NK-92 treated with Interleukin-12 subunit alpha and Interleukin-12 subunit beta, amount 100 ng/mL, for 24 hours (cell line): Measurements from ENCODE around the gene GNAO1.

Experiments used
- DNase-seq: peaks from one replicate; lab custom pipeline; 2025; lab: John Stamatoyannopoulos, UW

Gene GNAO1

DNA sequence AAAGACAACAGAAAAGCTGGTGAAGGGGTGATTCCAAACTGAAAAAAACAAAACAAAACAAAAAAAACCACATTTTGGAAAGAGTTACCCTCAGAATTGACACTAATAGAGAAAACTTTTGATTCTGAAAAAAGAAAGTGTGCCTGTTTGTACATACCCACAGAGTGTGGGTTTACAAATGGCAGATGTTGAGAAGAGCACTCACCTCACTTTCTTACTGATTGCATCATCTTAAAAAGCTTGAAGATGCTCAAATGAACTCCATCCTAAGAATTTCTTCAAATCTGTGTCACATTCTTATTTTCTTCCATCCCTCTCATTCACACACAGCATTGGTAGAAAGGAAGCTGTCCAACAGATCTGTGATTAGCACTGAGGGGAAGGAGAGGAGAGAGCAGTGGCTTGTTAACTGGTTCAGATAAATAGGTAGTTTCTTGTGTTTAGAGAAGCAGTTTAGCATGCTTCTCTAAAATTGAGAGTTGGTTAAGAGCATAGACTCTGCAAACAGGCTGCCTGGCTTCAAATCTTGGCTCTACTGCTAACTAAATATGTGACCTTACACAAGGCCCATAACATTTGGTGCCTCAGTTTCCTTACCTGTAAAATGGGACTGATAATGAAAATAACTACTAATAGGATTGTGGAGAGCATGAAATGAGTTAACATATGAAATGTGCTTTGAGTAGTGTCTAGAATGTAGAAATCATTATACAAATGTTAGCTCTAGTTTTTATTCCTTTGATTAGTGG, 6.9 kb downstream of the GNAO1 start:
- no peak for DNase-seq

DNA sequence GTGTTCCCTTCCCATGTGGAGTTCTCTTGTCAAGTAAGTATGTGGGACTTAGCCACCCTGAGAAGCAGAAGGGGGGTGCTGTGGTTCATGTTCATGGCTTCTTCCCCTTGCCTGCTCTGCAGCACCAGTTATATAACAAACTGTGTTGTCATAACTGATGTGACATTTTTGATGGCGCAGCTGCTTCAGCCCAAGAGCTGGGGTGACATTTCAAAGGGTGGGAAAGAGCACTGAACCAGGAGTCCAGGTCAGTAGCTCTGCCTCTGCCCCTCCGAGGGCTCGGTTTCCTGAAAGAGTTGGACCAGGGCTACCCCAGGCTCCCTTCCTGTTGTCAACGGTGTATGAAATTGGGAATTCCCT, 7.4 kb downstream of the GNAO1 start:
- no peak for DNase-seq

DNA sequence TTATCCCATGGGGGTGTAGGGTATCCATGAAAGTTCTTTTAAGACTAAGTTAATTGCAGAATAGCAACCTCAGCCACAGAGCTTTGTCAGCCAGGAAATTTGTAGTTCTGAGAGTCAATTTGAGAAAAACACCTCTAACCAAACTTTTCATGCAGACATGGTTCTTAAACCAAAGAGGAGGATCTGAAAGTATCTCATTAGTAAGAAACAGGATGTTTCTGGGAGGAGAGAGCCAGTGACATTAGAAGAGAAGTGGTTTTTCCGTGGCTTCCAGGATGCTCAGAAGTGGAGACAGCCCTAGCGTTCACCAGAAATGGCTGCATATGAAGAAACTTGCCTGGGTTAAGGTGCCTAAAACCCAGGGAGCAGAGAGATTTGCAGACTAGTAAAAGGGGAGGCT, 7.9 kb downstream of the GNAO1 start:
- no peak for DNase-seq

DNA sequence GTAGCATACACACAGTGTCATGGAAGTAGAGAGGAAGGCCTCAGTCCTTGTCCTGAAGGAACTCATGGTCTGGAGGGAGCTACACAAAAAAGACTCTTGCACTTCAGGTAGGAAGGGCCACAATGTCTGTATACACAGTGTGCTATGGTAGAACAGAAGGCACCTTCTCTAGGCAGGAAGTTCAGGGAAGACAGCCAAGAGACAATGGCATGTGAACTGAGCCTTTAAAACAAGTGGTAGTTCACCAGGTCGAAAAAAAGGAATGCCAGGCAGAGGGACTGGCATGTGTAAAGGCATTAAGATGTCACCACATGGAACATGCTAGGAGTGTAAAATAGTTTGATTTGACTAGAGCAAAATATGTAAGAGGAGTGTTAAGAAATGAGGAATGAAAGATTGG, 9.7 kb downstream of the GNAO1 start:
- no peak for DNase-seq

DNA sequence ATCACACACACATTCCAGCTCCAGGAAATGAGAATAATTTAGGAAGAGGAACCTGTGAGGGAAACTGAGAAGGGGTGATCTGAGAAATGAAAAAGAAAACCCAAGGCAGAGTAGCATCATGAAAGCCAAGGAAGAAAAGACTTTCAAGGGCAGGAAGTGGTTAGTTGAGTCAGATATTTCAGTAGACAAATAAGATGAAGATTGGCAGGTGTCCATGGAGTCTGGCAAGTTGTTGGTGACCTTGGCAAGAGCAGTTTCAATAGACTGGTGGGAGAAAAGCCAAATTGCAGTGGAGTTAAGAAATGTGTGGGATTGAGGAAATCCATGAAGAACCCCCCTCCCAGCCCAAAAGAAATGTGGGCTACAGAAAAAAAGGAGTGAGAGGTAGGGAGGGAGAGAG, 10.7 kb downstream of the GNAO1 start:
- no peak for DNase-seq

DNA sequence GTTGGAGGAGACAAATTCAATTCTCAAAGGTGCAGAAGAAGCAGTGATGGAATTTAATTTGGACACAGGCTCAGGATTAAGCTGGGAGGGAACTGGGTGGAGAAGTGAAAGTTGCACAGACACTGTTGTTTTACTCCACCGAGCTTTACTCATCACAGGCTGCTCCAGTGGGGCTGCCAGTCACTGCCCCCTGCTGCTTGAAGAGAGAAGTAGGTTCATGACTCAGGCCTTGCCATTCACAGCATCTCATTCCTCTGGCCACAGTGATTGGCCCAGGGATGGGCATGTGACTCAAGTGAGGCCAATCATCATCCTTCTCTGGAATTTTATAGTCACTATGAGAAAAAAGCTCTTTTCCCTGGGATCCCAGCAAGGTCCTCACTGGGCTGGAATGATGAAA, 11.8 kb downstream of the GNAO1 start:
- DNase-seq, result no peak

DNA sequence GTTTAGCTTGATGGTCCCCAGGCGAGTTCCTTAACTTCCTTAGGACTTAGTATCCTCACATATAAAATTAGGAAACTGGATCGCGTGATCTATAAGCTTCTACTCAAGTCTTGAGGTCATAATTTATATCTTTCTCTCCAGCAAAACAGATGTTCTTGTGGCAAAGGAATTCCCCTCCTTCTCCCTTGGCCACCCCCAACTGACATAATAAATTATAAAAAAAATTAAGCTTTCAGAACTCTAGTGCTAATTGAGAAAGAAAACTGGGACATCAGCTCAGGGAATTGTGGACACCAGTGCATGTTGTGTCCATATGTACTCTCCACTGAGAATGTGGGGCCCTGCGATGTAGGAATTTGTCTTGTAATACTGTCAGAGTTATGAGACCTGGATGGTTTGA, 13.5 kb downstream of the GNAO1 start:
- no peak for DNase-seq

DNA sequence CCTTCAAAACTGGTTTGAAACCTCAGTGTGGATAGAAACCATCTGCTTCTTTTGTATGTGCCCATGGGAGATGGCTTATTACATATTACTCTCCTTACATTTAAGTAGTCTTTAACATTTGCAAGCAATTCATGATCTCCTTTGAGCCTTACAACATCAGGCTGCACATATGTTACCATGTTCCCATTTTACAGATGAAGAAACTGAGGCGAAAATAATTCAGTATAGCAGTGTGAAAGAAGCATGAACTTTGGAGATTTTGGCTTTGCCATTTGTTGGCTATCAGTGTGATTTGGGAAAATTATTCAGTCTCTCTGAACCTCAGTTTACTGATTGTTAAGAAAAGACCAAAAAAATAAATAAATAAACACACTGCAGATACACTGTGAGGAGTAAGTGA, 15.7 kb downstream of the GNAO1 start:
- DNase-seq, result no peak

DNA sequence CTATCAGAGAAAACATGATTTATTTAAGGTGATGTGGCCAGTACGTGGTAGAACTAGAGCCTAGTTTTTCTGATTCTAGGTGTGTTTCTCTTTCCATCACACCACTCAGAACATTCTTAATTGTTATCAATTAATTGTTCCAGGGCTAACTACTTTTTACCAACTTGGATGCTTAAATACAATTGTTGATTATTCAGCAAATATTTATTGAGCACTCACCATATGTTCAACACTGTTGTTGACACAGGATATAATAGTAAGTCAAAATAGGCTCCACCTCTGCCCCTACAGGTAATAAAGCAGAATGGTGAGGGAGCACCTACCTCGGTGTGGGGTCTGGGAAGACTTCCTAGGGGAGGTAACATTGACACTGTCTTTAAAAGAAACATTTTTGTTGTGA, 16.1 kb downstream of the GNAO1 start:
- no peak for DNase-seq

DNA sequence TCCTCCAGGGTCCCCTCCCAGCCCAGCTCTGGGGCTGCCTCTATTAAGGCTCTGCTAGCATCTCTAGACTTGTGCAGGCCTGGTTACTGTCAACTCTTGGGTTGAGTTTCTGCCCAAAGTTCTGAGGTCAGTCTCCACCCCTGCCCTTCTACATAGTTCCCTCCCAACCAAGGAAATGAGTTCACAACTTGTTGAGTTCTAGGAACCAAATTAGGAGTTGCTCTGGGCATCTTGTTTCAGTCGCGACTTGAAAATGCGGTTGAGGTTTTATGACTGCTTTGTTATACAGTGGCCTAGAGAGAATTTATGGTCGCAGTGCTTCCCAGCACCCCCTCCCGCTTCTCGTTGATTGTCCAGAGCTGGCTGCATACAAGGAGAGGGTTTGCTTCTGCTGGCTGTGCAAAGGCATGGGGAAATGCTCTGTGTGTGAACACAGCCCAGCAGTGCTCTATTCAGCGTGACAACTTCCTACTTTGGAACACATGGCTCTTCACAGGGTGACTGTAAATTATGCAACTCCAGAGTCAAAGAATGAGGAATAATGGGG, 20.2 kb downstream of the GNAO1 start:
- DNase-seq, result no peak

DNA sequence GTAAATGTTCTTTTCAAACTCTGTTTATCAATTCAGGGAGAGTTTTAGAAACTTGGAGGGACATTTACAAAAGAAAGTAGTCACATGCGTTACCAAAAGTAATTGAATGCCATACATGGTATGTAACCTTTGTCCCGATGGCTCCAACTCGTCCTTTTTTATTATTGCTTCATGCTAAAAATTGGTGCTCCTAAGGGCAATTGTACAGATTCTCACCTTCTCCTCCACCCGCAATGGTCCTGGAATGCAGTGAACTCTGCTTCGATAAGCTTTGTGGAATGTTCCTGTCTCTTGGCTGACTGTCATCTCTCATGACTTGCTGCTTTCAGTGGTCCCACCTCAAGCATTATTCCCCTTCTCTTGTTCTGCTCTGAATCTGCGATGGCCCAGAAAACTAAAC, 20.9 kb downstream of the GNAO1 start:
- no peak for DNase-seq

DNA sequence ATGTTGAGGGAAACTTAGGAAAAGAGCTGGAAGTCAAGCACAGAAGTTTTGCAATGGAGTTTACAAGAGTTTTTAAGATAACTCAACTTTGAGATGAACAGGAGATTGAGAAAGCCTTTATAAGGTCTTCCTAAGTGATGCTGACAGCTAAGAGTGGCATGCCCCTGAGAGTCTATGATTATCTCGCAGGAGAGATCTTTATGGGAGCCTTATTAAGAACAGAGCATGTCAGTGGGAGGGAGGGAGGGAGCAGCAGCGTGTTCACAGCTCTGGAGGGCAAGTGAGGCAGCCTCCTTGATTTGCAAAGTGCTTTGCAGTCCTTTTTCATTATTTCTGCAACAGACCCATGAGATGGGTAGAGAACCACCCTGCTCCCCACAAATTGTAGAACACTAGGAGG, 30.7 kb downstream of the GNAO1 start:
- no peak for DNase-seq

DNA sequence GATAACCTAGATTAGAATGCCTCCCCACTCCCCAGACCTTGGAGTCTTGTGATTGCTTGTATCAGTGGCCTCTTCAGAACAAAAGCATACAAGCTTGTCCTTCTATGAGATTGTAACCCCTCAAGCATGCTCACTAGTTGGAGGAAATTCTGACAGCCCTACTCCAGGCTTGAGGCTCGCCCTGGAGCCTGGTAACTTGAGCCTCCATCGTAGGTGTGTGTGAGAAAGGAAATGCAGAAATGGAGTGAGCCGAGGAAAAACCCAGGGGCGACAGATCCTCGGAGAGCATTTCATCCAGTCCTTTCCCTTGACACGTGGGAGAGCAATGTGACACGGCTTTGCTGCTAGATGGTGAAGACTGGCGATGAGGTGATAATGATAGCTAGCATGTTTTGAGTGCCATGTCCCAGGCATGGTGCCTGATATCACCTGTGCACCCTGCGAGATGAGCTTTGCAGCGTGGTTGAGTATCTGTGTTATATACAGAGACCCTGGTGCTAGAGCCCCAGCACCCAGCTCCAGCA, 31.2 kb downstream of the GNAO1 start:
- DNase-seq, result no peak

DNA sequence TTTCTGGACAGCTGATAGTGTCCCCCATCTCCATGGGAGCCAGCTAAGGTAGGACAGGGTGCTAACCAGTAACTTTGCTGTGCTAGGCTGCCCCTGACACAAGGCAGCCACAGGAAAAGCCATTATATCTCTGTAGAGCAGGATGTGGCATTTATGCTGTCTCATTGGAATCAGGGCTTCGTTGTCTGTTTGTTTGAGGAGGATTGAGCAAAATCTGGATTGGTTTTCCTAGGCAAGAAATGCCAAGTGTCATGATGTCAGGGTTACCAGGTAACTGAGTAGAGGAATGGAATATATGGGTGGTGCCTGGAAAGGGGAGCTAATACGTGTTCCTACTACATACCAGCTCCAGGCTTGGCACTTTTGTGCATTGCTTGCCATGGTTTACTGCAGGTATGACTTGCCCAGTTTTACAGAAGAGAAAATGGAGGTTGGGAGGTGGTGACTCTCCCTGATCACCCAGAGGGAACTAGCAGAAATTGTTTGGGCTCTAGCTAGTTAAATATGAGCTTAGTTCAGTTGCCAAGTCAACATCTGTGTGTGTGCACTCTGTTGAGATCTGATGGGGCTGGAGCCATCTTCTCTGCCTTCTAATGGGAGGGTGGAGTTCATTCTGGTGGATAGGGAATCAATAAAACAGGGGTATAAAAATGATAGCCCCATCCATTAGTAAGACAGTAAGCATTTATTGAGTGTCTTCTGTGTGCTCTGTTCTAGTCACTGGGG, 33.9 kb downstream of the GNAO1 start:
- DNase-seq, result no peak

DNA sequence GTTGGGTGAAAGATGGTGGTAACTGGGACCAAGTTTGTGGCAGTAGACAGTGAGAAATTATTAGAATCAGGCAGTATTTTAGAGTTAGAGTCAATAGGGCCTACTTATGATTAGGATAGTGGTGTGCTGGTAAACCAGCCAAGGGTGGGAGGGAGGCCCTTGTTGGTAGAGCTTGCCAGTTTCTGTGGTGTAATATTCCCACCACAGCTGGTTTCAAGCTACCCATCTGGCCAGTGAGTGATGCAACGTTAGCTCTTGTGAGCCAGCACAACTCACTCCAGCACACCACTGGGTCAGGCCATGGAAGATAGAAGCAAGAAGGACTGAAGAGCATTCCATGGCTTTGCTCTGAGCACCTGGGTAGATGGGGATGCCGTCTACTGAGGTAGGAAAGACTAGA, 34.9 kb downstream of the GNAO1 start:
- DNase-seq, result no peak

DNA sequence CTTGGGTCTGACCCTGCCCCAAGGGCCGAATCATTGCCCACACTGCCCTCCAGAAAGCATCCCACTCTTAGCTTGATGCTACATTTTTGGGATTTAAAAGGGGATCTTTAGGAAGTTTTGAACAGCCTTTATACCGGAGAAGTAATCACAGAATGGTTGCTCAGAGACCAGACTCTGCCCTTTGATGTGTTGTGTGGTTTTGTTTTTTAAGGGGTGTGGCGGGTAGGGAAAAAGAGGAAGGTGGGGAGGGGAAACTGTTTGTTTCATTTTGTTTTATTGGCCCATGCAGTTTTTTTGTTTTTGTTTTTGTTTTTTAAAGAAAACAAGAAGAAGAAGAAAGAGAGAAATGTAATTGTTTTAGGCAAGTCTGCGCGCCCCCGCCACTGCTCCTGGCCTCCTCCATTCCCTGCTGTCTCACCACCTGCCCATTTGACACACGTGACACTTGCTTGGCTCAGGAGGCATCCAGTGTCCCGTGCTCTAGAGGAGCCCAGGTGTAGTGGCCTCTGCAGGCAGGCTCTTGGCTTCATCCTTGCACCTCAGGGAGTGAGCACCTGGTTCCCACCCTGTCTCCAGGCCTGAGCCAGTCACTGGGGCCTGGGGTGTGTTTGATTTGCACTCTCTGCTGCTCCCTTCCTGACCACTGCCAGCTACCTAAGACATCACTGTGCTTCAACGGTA, 35.7 kb downstream of the GNAO1 start:
- DNase-seq, result no peak

DNA sequence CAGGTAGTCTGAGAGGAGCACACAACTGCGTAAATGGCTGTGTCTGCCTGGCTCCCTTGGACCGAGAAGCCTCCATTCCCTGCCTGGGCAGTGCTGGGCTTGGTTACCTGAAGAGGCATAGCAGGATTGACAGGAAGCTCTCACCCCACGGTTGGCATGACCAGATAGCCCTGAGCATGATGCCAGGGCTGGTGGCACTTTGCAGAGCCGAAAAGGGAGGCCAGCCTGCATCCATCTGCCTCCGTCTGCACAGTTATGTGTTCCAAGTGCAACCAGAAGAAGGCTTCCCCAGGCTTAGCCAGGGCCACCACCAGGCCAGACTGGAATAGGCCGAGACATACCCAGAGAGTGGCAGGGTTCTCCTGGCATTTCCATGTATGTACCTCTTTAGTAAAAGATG, 36.6 kb downstream of the GNAO1 start:
- no peak for DNase-seq

DNA sequence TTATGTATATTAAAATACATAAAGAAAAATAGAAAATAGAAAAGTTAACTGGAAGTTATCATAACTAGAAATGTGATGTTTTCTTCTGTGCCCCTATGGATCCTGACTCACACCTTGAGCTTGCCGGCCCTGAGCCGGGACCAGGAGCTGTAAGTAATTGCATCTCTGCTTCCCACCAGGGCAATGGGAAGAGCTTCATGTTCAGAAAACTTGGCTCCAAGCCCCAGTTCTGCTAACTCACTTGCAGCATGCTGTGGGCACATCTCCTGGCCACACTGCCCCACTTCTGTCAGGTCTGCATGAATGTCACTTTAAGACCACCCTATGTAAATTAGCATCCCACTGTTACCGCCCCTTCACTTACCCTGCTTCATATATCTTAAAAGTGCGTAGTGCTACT, 37.2 kb downstream of the GNAO1 start:
- no peak for DNase-seq

DNA sequence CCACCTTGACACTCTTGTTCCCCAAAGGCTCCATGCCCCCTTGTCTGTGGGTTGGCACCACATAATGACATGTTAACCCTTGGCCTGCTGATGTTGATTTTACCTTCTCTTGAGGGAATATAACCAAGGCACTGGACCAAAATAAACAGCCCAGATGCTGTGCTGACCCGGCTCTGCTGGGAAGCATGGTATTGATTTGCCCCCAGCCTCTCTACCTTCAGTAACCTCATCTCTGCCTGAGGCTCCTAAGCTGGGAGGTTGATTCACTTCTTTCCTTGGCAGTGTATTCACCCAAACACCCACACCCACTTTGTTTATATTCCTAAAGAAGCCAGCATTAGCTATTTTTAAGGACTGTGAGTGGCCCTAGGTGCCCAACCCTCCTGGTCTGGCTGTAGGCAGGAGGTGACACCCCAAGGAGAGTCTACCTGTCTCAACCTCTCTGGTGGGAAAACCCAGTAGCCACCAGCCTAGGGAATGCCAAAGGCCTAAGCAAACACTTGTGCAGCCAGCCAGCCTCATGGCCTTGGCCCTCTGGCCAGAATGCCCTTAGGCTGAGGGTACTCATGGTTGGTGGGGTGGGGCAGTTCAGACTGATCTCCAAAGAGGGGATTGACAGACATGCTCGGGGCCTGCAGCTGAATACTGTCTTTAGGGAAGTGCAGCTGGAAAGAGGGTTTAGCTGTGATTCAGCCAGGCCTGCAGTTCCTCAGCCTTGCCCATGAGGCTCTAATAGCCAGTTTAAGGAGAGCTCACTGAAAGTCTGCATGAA, 42.7 kb downstream of the GNAO1 start:
- DNase-seq, result no peak

DNA sequence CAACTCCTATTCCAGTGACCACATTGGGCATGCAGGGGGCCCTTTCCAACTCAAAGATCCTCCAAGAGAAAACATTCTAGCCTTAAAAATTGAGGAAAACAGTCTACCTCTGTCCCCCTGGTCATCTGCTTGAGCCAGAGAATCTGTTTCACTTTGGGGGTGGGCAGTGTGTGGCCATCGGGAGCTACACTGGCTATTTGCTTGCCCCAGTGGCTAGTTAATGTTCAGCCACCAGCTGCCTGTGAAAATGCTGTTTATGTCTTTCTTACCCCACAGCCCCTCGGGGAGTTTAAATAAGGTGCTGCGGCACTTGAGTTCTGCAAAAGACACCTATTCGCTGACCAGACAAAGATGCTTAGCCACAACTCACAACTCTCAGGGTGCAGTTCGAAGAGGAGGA, 43.4 kb downstream of the GNAO1 start:
- DNase-seq, result no peak

DNA sequence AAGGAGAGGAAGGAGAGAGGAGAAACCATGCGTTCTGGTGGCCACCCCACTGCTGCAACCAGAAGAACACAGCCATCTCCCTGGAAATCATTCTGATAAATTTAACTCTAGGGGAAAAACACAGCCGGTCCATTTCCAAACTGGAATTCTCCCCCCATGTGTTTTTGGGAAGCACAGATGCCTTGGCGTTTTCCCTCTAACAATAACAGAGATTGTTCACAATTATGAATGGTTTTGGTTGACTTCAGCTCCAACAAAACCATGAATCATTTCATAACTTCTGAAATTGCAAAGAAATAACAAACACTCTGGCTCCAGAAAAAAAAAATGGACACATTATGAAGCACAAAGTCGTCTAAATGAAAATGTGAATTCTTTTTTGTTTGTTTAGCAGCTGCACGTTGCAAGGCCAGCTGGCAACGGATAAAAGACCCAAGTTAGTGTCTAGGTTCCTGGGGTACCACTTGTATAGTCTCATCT, 46.2 kb downstream of the GNAO1 start:
- no peak for DNase-seq

DNA sequence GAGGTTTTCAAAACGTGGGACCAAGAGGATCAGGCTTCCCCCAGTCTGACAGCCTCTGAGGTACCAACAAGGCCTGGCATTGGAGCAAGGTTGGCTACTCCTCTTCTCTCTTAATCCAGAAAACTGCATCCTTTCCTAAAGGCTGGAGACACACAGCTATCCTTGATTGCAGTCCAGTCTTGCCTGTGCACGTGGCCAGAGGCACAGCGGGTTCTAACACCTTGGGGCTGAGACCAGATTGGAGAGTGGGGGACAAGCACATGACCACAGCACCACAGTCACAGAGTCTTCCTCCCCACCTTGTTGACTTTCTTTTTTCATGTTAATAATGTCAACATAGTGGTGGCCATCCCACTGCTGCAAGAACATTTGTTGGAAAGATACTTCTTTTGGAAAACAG, 46.9 kb downstream of the GNAO1 start:
- no peak for DNase-seq
